Thoracic aorta (tissue), 2 donors: Measurements from ENCODE around the gene SLC8B1. TPM values are rescaled to one million over a fixed set of nuclear protein-coding genes. Genes with fewer than 3 reads are reported as not detected.
A peak's percentile ranks its signal among the peaks of the same experiment; 100 is the strongest.

Source experiments
- ATAC-seq: fragments of 150-250 bp; one replicate; pipeline ENCODE4 v1.8.0; 2017; ENCODE audit warnings: low read depth; ENCODE audit not compliant: insufficient number of reproducible peaks, low FRiP score
- DNase-seq: peaks from one replicate; pipeline ENCODE4 v3.0.0-alpha.2; 2020; ENCODE audit warnings: low spot score
- H3K27ac ChIP-seq, 2 donors: fragments of 200-600 bp; sonication (generic); 1 replicate in 1 of 2; 2 replicates in 1 of 2; pipeline ENCODE4 v1.5.1; 2016; ENCODE audit warnings: mild to moderate bottlenecking in 2 of 2, moderate library complexity in 2 of 2
- H3K27me3 ChIP-seq: fragments of 200-600 bp; sonication (generic); replicated peaks from 2 replicates; pipeline ENCODE4 v1.6.0; 2016; ENCODE audit warnings: mild to moderate bottlenecking; ENCODE audit not compliant: insufficient read depth
- H3K36me3 ChIP-seq: fragments of 200-600 bp; sonication (generic); one replicate; pipeline ENCODE4 v1.5.1; 2016
- H3K4me1 ChIP-seq, 2 donors: fragments of 200-600 bp; sonication (generic); 1 replicate in 1 of 2; 2 replicates in 1 of 2; pipeline versions ENCODE4 v1.5.1 to v1.6.0; 2016; ENCODE audit warnings: low read depth in 2 of 2, mild to moderate bottlenecking in 1 of 2; ENCODE audit not compliant: control insufficient read depth in 1 of 2
- H3K4me3 ChIP-seq: fragments of 200-600 bp; sonication (generic); 2 replicates; pipeline ENCODE4 v1.5.1; 2016; ENCODE audit warnings: mild to moderate bottlenecking
- H3K9me3 ChIP-seq: fragments of 200-600 bp; sonication (generic); 2 replicates; pipeline ENCODE4 v1.5.1; 2016
- CTCF ChIP-seq: fragments of 200-600 bp; sonication (generic); IDR thresholded peaks from one replicate; pipeline ENCODE4 v1.5.1; 2019; ENCODE audit warnings: antibody characterized with exemption
- total RNA-seq, 2 donors: library from RNA; depleted of rRNA; stranded (reverse); fragments of >200 nt; gene quantifications; one replicate each; pipeline versions ENCODE4 v1.1.0 to v1.2.3, GENCODE V29; 2016

SLC8B1 gene
- total RNA-seq, 2 donors from 2014 or later = 41.7 to 85.1 TPM

GRCh38 chr12:113263431-113263963 lies 71.4 kb downstream of the SLC8B1 start:
- peaks cover 25 to 37% of the 10 kb centered on the region in 2 donors for H3K4me1 ChIP-seq
- no peak for ATAC-seq
- no peak for DNase-seq
- peaks cover 34% of the 10 kb centered on the region for H3K36me3 ChIP-seq
- no peak overlapping the region for H3K27ac ChIP-seq
- H3K4me3 ChIP-seq = no peak overlapping the region
- H3K27me3 ChIP-seq = no peaks in the 10 kb centered on the region
- H3K9me3 ChIP-seq = no peaks in the 10 kb centered on the region
- no peak for TF ChIP-seq CTCF

GRCh38 chr12:113262710-113263109 lies 72.2 kb downstream of the SLC8B1 start:
- Histone ChIP-seq H3K4me1 (peaks cover 32 to 38% of the 10 kb centered on the region in 2 donors), H3K27me3 (no peaks in the 10 kb centered on the region), H3K9me3 (no peaks in the 10 kb centered on the region), H3K36me3 (peaks cover 26% of the 10 kb centered on the region), H3K4me3 (no peak overlapping the region), H3K27ac (no peak overlapping the region)
- DNase-seq (no peak), ATAC-seq (no peak)
- TF ChIP-seq CTCF = no peak

- Histone ChIP-seq H3K4me3 (no peak overlapping the region), H3K27ac (no peak overlapping the region), H3K9me3 (no peaks in the 10 kb centered on the region), H3K4me1 (peaks cover 32 to 38% of the 10 kb centered on the region in 2 donors), H3K36me3 (peaks cover 20% of the 10 kb centered on the region), H3K27me3 (no peaks in the 10 kb centered on the region)
- ATAC-seq = no peak
- no peak for DNase-seq
- no peak for TF ChIP-seq CTCF
Observed at GRCh38 chr12:113261847-113262470, 73.0 kb downstream of the SLC8B1 start.

- TF ChIP-seq CTCF = no peak
- DNase-seq (no peak), ATAC-seq (no peak)
- peaks cover 11% of the 10 kb centered on the region for H3K36me3 ChIP-seq
- H3K4me3 ChIP-seq = no peak overlapping the region
- no peaks in the 10 kb centered on the region for H3K9me3 ChIP-seq
- peak overlapping the region; percentile 65 to 71 for H3K27ac ChIP-seq
- no peaks in the 10 kb centered on the region for H3K27me3 ChIP-seq
- peaks cover 32 to 38% of the 10 kb centered on the region in 2 donors for H3K4me1 ChIP-seq
Observed at GRCh38 chr12:113260636-113261300, 74.1 kb downstream of the SLC8B1 start.

- H3K27ac ChIP-seq = peak overlapping the region; percentile 65 to 71
- ATAC-seq (no peak), DNase-seq (no peak)
- H3K27me3 ChIP-seq = no peaks in the 10 kb centered on the region
- no peak overlapping the region for H3K4me3 ChIP-seq
- no peak for TF ChIP-seq CTCF
- H3K36me3 ChIP-seq = peaks cover 11% of the 10 kb centered on the region
- no peaks in the 10 kb centered on the region for H3K9me3 ChIP-seq
- H3K4me1 ChIP-seq = peaks cover 32 to 38% of the 10 kb centered on the region in 2 donors
Observed at GRCh38 chr12:113260127-113260526, 74.8 kb downstream of the SLC8B1 start.
